Stimulated activated CD4-positive, alpha-beta T cell treated with anti-CD3 and anti-CD28 coated beads, Interleukin-4, amount 100 ng/mL, for 4 hours (primary cell): ENCODE results near the gene EXOC4.
"Not testable (repeated sequence)": the region's sequence is repeated elsewhere in the genome, so short reads cannot be mapped to it uniquely, and the experiment has no call there.

Experiments used
- DNase-seq, 2 experiments: peaks; one replicate each; pipeline ENCODE4 v3.0.0-alpha.2; 2020

Gene EXOC4

GRCh38 chr7:133853706-133854276 lies 600.9 kb downstream of the EXOC4 start:
- DNase-seq: no peak

DNA sequence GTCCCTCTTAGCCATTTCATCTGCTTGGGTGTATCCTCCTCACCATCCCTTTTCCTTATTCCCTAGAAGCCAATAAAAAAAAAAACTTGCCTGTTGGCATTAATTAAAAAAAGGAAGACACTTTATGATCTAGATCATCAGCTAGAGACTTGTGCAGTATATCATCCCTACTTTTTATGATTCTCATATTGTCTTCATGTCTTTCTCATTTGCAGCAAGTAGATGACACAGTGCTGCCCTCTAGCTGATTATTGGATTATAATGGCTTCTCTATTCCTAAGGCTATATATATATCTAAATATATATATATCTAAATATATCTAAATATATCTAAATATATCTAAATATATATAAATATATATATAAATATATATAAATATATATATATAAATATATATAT lies 601.9 kb downstream of the EXOC4 start:
- DNase-seq: no peak

- DNase-seq: no peak
Observed at GRCh38 chr7:133857376-133858119, 604.7 kb downstream of the EXOC4 start.

DNA sequence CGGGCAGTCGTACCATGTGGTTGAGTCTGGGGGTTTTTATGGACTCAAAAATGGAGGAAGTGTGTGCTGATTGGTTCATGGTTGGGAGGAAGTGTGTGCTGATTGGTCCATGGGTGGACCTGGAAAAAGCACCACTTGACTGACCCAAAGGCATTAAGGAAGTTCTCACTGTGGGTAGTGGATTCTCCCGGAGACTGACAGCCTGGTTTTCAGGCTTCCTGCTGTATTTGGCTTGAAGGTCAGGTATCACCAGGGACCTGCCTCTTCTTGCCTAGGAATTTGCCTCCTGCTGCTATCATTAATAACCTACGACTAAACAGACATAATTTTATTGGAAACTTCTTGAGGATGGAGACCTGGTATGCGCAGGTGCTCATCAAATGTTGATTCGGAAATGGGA lies 605.4 kb downstream of the EXOC4 start:
- no peak for DNase-seq

GRCh38 chr7:133859231-133859630 lies 606.4 kb downstream of the EXOC4 start:
- DNase-seq: no peak

DNA sequence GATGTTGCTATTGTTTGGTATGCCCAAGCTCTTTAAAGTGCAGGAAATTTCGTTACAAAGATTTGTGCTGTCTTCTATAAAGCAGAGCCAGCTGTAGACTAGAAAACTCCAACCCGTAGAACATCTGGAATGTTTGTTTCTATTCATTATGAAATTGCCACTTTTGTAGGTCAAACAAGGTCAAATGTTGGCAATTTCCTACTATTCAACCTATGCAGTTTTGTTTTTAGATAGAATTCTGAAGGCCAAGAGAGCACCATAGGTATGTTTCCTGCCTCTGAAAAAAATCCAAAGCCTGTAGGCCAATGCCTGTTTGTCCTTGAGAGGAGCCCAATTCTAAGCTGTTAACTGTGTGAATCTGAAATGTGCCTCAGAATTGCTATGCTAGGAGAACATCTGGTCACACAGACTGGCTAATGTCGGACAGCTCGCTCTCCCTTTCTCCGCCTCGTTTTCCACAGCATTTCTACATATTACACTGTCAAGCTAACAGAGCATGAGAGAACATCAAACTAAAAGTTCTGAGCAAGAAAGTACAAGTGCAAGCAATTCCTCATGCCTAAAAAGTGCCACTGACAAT lies 607.1 kb downstream of the EXOC4 start:
- no peak for DNase-seq

GRCh38 chr7:133860628-133861335 lies 607.9 kb downstream of the EXOC4 start:
- DNase-seq: no peak

DNA sequence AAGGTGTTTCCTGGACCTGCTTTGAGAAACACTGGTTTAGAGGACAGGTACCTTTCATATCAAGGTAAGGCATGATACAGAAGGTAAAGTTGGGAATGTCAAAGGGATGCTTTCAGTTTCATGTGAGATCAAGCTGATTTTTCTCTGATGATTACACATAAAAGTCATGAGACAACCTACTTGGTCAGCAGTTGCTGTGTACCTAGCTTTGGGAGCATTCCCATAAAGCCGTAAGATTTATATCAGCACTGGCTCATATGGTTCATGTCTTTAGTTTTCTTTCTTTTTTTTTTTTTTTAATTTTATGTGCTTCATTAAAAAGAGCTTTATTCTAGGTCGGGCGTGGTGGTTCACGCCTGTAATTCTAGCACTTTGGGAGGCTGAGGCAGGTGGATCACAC lies 609.0 kb downstream of the EXOC4 start:
- DNase-seq: no peak

DNA sequence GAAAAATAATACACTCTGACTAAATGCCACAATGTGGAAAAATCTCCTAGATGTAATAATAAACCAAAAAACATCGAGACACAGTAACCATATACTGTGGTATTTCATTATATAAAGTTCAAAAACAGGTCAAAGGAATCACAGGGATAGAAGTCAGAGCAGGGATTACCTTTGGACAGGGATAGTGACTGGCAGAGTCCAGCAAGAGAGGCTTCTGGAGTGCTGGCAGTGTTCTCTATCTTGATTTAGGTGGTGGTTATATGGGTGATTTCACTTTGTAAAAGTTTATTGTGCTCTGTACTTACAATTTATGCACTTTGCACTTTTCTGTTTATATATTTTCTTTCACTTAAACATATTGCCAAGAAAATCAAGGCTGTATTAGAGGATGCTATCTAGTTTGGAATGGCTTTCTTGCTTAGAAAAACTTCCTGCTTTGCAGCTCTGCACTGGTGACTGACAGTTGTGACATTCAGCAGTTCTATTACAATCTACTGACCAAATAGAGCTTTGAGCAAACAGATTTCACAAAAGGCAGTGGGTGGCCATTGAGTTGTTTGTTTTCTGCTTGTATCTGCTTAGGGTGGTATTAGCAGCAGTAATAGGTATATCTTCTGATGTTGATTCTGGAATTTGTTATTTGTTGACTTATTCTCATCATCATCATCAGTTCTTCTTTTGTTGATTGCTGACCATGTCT lies 610.6 kb downstream of the EXOC4 start:
- no peak for DNase-seq

GRCh38 chr7:133869556-133869955 lies 616.7 kb downstream of the EXOC4 start:
- DNase-seq: no peak

- DNase-seq: no peak
Observed at GRCh38 chr7:133871757-133872156, 618.9 kb downstream of the EXOC4 start.

- no peak for DNase-seq
Observed at GRCh38 chr7:133873187-133873586, 620.3 kb downstream of the EXOC4 start.

DNA sequence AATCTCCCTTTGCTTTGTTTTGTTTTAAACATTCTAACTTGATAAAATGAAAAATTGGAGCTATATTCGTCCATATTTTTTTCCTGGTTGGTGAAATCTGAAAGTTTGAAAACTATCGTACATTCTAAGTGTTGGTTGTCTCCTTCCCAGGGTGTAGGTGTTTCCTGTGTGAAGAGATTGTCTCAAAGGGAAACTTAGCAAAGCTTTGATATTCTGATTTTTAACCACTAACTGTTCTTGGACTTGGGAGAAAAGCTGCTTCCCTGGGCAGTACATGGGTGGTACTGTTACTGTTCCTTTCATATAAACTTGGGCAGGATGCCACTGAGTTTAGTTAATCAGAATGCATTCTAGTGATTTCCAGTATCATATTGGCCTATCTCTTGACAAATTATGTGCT lies 620.8 kb downstream of the EXOC4 start:
- DNase-seq: no peak

- no peak for DNase-seq
Observed at GRCh38 chr7:133883591-133883990, 630.7 kb downstream of the EXOC4 start.

GRCh38 chr7:133885213-133885612 lies 632.3 kb downstream of the EXOC4 start:
- DNase-seq: no peak

DNA sequence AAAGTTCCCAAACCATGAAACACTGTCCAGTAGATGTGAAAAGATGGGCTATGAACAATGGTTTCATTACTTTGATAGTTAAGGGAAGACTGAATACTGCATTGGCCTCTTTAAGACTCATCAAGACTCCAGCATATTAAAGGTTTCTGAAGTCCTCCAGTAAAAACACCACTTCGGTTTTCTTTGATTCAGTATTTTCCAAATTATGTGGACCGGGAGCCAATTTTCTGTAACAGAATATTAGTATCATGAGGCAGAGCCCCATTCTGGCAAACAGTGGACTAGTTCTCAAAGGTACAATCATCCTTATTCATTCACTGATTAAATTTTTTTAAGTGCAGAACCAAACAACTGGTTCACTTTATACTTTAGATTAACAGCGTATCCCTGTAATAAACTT lies 633.2 kb downstream of the EXOC4 start:
- no peak for DNase-seq

- DNase-seq: no peak
Observed at GRCh38 chr7:133886797-133887196, 633.9 kb downstream of the EXOC4 start.

GRCh38 chr7:133887459-133887858 lies 634.6 kb downstream of the EXOC4 start:
- DNase-seq: no peak

DNA sequence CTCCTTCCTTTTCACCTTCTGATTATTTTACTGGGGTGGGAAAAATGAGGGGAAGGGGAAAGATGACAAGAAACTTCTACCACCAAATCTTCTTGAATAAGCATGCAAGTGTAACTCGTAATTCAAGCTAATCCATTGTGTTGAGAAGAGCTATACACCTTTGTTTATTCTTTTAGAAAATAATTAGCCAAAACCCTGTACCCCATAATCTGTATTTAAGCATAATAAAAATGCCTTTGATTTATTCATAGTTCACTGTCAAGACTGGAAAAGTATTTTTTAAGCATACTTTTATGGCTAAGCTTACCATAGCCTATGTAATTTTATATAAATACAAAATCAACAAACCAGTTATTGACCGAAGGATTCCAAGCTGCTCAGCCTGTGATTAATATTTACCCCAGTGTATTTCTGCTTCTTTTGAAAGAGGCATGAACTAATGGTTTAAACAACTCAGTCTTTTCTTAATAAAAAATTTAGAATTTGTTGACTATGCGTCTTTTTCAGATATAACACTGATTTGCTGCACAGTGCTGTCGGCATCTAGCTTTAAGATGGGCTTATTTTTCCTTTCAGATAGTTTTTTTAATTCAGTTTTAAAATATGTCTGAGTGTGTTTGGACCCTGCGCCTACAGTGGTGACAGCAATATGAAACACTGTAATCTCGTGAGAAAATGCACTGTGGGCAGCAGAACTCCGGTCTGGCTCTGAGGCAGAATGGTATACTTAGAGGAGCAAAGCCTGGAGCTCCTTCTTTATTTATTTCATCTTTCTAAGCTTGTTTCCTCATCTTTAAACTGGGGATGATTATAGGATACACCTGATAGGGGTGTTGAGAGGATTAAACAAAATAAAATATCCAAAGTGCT lies 635.4 kb downstream of the EXOC4 start:
- DNase-seq: no peak

DNA sequence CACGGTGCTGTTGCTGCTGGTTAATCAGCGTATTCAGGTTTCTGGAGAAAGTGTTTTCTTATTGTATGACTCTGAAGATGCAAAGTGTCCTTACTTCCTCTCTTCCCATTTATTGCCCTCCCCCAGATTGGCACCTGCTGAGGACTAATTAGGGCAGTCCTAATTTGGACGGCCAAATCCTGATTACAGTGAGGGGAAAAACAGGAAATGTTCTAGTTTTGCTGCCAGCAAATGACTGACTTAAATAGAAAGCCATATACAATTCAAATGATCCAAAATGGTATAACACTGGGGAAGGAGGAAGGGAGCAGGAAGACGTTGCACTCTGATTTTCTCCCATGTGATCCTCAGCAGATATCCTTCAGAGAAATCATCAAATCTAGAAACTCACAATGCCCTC lies 651.9 kb downstream of the EXOC4 start:
- DNase-seq: no peak

- not testable (repeated sequence) for DNase-seq
Observed at GRCh38 chr7:133906553-133906952, 653.7 kb downstream of the EXOC4 start.

GRCh38 chr7:133910761-133911160 lies 657.9 kb downstream of the EXOC4 start:
- no peak for DNase-seq
